Activated CD4-positive, alpha-beta T cell treated with anti-CD3 and anti-CD28 coated beads, Interleukin-2, amount 50 U/mL, for 24 hours (primary cell): ENCODE measurements around the gene CELF4.

Experiments used
- DNase-seq, 2 donors: peaks; one replicate each; pipeline ENCODE4 v3.0.0-alpha.2; 2020; ENCODE audit warnings: low read depth in 1 of 2, low spot score in 1 of 2

The CELF4 gene

DNA sequence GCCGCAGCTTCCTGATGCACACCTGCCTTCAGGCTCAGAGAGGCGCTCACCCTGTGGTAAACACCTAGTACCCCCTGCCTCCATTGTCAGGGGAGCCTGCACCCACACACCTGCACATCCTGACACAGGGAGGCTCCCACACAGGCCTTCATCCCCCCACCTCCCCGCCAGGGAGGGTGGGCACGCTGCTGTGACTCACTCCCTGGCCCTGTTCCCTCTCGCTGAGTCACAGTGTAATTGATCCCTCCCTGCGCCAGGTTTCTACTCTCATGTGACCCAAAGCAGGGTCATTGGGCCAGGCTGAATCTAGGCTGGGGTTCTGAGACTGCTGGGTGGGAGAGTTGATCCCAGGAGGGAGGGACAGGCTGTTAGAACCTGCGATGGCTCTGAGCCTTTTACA lies 8.5 kb upstream of the CELF4 start:
- DNase-seq = no peak

- DNase-seq = no peak
Observed at GRCh38 chr18:37572736-37573135, 7.1 kb upstream of the CELF4 start.

DNA sequence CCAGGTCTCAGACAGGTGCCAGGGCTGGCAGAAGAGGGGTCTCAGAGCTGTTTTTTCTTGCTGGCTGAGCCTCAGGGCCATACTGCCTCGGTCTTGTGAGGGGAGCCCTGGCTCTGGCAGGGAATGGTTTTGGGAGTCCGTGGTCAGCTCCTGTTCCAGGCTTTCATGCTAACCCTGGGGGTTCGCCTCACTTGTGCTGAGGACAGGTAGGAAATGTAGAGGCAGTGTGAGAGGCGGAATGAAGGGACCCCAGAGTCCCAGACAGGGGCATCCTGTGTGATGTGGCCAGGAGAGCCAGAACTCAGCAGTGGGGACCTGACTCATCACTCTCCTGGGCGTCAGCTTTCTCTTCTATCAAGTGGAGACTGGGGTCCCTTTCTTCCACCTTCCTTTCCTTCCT lies 5.7 kb upstream of the CELF4 start:
- DNase-seq = no peak

- DNase-seq = no peak
Observed at GRCh38 chr18:37570336-37570930, 4.8 kb upstream of the CELF4 start.

GRCh38 chr18:37568671-37569070 lies 3.1 kb upstream of the CELF4 start:
- no peak for DNase-seq

GRCh38 chr18:37567994-37568359 lies 2.4 kb upstream of the CELF4 start:
- DNase-seq = no peak

DNA sequence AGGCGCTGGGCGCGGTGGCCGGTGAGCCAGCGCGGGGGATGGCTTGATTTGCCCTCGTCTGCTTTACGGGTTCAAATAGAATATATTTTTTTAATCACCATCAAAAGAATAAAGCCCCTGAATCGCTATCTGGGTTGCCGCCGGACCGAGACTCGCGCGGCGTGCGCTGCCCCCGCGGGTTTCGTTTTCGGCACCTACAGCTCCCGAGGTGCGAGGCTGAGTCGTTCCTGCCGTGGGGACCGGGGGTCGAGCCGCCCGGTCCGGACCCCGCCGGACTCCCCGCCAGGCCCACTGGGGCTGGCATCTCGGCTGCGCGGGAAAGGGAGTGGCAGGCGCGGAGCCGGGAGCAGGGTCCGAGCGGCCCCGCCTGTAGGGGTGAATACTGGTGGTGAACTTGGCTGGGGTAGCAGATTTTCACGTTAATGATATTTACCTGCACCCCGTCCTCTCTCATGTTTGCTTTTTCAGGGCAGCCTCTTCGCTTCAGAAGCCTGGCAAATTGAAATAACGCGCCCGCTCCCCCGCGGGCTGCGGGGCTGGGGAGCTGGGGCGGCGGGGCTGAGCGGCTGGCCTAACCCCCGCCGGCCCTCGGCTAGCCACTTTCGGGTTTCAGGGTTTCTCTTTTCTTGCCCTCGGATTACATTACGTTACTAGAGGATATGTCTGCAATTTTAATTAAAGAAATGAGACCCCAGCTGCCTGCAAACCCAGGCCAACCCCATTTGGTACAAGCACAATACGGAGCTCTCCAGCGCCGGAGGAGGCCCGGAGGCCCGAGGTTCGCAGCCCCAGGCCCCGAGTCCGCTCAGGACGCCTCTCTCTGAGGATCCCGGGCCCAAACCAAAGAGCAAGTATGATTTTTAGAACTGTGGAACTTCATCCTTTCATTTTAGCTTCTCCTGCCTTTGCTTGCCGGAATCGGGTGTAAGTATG lies 1.7 kb upstream of the CELF4 start:
- DNase-seq = no peak

GRCh38 chr18:37566479-37567060 lies 972 bp upstream of the CELF4 start:
- DNase-seq = no peak

GRCh38 chr18:37565977-37566478 lies 430 bp upstream of the CELF4 start:
- no peak for DNase-seq

- DNase-seq = no peak
Observed at GRCh38 chr18:37564711-37565100, 892 bp downstream of the CELF4 start.

- no peak for DNase-seq
Observed at GRCh38 chr18:37563931-37564392, 1.6 kb downstream of the CELF4 start.

DNA sequence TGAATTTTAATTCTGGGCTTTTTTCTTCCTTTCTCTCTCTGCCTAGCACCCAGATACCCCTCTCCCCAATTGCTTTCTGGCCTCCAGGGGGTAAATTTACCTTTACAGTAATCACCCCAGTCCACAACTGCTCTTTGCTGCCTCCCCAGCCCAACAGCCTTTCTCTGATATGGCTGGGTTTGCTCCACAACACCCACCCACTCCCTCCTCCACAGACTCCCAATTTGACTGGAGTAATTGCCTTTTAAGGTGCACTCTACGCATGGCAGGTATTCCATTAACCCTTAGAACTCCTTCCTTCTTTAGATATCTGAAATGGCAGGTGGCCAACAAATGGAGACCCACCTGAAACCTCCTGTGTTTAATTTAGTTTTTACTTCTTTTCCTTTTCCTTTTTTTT lies 3.6 kb downstream of the CELF4 start:
- DNase-seq = no peak

DNA sequence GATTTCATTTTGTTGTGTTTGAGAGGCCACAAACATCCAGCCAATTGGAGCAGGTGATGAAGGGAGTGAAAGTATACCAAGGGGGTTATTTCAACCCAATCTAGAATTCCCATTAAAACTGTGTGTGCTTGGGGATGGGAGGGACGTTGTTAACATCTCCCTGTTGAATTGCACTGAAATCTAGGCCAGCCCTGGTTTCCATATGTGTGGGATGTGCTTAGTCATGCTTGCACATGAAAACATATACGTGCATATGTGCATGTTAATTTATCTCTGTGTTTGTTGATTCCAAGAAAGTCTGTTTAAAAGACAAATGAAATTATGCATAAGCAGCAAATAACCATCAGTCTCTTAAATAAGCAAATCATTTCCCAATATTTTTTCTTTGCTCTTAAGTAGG lies 5.6 kb downstream of the CELF4 start:
- no peak for DNase-seq

DNA sequence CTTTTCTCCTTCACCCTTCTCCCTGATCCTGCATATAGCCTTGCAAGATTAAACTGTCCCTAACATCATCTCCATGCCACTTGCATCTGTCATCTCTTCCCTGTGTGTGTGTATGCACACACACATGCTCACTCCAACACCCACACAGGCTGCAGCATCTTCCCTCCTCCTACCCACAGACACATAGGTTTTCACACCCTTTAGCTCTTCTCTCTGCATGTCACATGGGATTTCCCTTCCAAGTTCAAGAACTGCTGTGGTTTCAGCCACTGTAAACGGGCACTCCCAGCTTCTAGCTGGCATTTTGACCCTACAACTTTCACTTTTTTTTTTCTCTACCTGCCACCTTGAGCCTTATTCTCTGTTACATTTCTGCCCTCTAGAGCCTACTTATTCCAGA lies 6.4 kb downstream of the CELF4 start:
- DNase-seq = no peak

GRCh38 chr18:37554399-37554787 lies 11.2 kb downstream of the CELF4 start:
- no peak for DNase-seq

- no peak for DNase-seq
Observed at GRCh38 chr18:37553633-37554398, 11.8 kb downstream of the CELF4 start.

- DNase-seq = no peak
Observed at GRCh38 chr18:37552286-37552685, 13.3 kb downstream of the CELF4 start.

- DNase-seq = no peak
Observed at GRCh38 chr18:37551846-37552245, 13.8 kb downstream of the CELF4 start.

GRCh38 chr18:37551249-37551648 lies 14.3 kb downstream of the CELF4 start:
- DNase-seq = no peak

GRCh38 chr18:37550118-37550875 lies 15.3 kb downstream of the CELF4 start:
- DNase-seq = no peak
